Skeletal muscle cell (primary cell): Measurements from ENCODE around the gene DHX32.

Experiments used
- DNase-seq: peaks from one replicate; pipeline ENCODE4 v3.0.0-alpha.2; 2010; ENCODE audit warnings: low read depth
- H3K4me3 ChIP-seq: 2 replicates; pipeline ENCODE4 v1.5.1; 2011; ENCODE audit warnings: low read depth, mild to moderate bottlenecking, control low read depth, low read length, moderate library complexity

Gene DHX32

DNA sequence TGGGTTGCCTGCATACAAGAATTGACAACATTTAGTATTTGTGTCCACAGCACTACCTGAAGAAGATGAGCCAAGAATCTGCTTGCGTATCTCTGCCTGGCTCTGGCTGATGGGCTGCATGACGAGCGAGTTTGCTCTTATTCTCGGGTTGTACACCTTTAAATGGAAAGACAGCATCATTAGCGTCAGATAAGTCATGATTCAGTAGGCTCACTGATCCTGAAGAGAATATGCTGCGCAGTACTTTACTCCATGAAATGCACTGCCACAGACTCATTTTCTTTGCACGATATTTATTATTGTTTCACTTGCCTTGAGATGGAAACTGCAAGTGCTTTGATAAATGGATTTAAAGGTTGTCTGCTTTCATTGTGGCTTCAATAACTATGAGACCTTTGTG, 28.6 kb downstream of the DHX32 start:
- no peak overlapping the region for H3K4me3 ChIP-seq
- DNase-seq = no peak

DNA sequence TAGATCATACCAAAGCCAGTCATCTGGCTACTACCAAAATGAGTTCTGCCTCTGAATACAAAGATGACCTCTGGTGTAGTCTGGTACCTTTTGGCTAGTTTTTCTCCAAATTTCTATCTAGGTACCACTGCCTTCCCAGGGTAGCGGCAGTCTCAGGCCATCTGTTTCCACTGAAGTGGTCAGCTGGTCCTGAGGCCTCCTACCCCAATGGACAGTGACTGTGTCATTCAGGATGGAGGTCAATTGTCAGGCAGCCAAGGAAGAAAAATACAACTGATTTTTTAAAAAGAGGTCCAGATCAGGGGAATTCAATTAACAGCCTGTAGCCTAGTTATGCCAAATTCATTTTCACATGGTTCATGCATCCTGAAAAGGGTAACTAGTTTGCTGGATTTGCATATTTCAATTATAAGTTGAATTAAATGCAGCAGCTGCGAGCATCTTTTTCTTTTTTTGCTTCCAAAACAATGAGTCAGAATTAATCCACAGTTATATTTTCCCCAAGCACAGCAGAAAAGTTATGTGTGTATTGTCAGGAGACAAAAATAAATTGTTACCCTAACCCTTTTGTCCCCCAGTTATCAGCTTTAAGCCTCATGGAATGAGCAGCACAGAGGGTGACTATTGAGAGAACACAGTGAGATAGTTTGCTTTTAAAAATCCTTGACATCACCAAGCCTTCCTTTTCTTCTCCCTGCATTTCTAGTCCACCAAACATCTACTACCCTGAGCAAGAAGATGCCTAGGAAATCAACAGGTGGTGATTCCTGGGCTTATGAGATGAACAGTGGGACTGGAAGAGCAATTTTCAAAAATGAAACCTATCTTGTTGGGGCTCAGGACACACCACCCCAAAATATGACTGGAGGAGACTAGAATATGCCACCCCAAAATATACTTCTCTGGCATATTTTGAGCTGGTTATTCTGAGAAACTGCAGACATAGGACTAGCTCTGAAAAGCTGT, 30.0 kb downstream of the DHX32 start:
- DNase-seq = no peak

DNA sequence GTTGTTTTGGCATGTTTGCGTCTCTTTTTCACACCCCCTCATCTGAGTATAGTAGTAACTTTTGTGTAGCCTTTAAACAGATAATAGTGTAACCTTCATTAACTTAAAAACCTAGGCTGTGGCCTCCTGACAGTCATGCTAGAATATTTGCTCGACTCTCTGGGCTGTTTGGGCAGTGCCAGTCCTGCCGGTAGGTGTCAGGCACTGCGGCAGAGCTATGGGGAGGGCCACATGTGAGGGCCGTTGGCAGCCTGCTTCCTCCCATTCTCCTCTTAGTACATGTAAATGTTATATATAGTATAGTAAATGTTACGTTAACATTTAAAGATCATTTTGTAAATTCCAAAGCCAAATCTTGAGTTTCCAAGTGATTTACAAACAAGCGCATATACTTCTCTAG, 31.6 kb downstream of the DHX32 start:
- DNase-seq = no peak
- H3K4me3 ChIP-seq = no peak overlapping the region

More for the DNA sequence above, 30.0 kb downstream of the DHX32 start:
- no peak overlapping the region for H3K4me3 ChIP-seq

DNA sequence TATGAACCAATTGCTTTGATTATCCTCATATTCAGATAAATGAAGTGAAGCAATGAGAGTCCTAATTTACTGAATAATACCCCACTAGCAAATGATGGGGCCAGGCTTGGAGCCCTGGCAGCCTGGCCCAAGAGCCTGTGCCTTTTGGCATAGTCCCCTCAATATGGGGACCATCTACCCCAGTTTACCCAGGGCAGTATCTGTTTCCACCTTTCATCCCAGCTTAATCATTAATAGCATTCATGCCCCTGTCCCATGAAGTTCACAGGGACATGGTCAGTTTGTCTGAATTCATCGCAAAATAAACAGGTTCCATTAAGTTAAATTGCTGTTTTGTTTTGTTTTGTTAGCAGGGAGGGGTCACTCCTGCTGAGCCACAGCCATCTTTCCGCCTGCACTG, 32.2 kb downstream of the DHX32 start:
- no peak for DNase-seq
- H3K4me3 ChIP-seq = no peak overlapping the region

DNA sequence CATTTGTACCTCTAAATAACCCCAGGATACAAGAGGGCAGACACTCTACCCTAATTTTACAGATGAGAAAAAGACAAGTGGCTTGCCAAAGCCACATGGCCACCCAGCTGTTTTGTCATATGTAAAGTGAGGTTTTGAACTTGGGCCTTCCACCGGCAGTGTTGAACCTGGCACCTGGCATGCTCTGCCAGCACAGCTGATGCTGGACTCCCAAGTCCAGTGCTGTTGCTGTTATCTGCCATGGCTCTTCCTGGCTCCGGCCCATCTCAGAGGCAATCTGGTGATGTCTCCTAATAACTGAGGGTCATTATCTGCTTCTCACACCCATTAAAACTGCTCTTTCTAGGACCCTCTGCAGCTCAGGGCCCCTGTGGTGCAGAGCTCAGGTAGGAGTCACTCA, 32.7 kb downstream of the DHX32 start:
- no peak for DNase-seq

DNA sequence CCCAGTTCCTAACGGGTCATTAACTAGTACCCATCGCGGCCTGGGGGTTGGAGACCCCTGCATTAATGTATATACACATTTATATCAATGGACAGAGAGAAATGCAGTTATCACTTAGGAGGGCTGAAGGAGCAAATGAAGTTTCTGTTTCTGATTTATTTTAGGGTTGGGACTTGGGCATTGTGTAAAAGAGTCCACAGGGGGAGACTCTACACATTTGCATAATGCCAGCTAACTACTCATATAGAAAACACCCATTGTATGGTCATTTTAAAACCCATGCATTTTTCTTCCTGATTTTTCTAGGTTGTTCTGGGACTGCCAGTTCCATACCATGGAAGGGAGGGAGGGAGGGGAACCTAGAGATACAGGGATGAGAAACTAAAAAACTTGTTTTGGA, 34.2 kb downstream of the DHX32 start:
- no peak overlapping the region for H3K4me3 ChIP-seq

More for the DNA sequence above, 32.7 kb downstream of the DHX32 start:
- no peak overlapping the region for H3K4me3 ChIP-seq

DNA sequence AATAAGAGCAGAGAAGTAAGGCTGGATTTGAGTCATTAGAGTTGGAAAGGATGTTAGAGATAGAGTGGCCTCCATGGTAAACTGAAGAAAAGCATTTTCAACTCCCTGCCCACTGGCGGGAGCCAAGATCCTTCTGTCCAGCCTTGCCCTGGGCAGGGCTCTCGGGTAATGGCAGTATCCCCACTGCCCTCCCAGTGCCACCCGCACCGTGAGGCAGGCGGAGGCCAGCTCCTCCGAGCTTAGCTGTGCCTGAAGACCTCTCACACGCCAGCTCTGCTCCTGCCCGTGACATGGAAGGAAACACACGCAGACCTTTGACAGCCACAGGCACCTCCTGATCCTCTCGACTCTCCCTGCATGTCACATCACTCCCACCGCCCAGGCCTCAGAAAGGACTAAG, 35.5 kb downstream of the DHX32 start:
- no peak for DNase-seq
- no peak overlapping the region for H3K4me3 ChIP-seq

More for the DNA sequence above, 34.2 kb downstream of the DHX32 start:
- no peak for DNase-seq

DNA sequence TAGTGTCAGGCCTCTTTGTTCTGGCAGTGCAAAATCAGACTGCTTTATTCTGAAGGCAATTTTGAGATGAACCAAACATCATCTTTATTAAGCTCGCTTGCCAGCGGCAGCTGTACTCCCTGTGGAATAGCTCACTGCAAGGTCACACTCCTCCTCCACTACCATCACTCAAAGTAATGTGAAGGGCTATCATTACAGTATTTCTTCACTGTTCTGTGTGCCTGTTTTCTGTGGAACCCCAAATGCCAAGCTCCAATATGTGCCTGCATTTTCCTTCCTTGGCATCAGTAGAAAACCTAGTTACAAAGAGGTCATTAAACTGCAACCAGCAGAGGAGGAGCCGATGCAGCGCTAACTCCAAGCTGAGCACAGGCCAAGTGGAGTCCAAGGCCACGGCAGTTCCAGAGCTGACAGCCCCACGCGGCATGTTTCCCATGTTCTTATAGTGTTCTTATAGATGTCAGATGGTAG, 36.3 kb downstream of the DHX32 start:
- no peak for DNase-seq

DNA sequence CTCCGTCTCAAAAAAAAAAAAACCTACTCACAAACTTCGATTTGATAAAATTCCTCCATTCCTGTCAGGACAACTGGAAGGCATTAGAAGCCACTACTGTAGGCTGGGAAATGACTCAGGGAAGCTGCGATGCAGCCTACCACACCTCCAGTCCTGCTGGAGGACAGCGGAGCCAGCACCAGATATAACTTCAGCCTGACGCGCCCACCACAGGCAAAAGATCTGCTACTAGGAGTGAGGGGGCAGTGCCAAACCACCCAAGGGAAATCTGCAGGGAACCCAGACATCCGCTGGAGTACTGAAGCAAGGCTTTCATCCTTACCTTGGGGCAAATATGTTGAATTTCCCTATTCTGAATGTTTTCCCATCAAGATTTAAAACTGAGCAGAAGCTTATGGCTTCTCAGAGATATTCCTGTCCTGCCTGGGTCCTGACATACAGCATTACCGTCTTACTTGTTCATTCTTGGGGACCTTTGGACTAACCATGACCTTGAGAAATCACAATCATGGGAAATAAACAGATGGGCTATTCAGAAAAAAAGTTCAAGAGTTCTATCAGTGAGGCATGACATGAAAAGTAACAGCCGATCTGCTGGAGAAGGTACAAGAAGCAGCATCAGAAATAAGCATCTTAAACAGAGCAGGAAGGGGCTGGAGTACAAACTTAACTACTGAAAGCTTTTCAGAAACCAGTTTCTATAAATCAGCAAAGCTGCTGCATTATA, 37.3 kb downstream of the DHX32 start:
- no peak overlapping the region for H3K4me3 ChIP-seq
- DNase-seq = no peak

More for the DNA sequence above, 36.3 kb downstream of the DHX32 start:
- no peak overlapping the region for H3K4me3 ChIP-seq

DNA sequence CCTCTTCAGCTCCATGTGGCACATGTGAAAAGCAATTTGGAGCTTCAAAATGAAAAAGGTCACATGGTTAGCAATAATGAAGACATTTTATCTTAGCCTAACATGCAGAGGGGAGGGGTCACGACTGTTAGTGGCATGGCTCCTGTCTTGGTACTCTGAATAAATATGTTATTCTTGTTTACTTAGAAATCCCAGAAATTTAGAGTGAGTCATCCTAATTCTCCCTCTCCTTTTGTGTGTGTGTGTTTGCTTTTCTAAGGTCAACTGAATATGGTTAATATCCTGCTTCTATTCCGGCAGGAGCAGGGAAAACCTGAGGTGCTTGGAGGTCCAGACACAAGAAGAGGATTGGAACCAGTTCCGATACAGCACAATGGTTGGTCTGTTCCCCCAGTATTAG, 40.1 kb downstream of the DHX32 start:
- DNase-seq = no peak
- H3K4me3 ChIP-seq = no peak overlapping the region

DNA sequence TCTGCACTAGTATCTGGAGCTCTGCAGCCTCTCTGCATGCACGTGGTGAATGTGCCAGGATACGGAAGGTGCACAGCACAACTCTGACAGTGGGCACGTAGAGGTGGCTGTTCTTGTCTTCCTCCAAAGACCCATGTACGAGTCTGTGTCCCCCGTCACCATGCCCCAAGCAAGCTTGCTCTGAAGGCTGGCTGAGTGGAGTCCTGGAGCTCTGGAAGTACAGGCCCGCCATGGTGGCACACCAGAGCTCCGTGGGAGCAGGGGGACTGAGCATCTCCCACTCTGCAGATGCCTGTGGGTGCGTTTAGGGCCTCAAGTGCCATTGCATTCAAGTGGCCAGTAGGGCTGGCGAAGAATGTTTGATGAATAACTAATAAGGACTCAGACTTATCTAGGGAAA, 40.7 kb downstream of the DHX32 start:
- no peak for DNase-seq
- H3K4me3 ChIP-seq = no peak overlapping the region

DNA sequence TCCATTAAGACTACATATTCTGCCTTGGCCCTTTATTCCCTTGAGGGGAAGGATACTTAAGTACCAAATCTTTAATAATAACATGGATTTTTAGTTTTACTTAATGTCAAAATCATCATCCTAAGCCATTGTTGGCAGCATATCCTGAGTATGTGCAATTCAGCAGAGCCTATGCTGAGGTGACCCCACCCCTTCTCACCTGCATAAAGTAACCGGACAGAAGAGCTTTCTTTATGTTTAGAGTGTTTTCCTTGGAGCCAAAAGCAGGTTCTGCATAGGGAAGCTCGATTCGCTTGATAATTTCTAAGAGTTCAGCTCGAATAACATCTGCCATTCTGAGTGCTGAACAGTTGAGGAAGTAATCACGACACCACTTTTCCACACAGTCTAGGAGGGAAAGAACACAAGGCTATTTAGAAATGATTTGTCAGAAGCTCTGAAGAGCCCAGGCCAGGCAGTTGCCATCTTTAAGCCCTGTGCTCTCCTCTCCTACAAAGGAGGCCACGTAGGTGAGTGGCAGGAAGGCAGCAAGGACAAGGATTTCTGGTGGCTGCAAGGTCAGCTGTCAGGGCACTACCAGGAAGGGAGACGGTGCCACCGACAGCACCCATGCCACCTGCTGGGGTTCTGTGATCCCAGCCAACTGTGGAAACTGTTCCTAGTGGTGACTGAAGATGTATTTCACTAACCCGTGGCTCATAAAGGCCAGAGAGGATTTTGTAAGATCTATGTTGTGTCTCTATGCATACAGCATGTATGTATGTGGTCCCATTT, 42.1 kb downstream of the DHX32 start:
- no peak for DNase-seq
- H3K4me3 ChIP-seq = no peak overlapping the region

DNA sequence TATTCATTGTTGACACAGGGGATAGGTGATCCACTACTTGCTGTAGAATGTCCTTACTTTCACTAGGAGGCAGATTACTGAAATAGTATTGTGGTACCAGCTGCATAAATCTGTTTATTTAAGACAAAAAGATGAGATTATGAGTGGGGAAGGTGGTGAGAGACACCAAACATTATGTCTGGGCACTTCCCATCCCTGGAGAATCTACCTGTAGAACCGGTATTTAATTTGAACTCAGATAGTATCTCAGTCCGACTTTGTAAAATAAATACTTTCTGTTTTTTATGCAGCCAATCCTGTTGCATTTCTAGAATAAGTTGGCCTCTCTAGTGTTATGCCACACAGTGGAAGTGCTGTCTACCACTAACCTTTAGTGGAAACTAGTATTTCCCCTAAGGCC, 44.3 kb downstream of the DHX32 start:
- no peak for DNase-seq

DNA sequence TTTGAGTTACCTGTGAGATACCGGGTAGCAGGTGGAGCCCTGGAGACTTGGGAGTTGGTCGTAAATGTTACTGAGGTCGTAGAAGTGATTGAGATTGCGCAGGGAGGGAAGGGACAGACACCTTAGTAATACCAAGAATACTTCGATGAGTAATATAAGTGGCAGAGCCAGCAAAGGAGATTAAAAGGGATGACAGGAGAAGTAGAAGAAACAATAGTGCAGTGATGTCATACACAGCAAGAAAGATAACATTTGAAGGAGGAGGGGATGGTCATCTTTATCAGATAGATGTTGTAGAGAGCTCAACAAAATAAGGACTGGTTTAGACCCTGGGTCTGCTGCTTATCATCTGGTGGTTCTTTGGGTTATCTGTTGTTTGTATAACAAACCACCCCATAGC, 52.8 kb downstream of the DHX32 start:
- no peak overlapping the region for H3K4me3 ChIP-seq
- no peak for DNase-seq

More for the DNA sequence above, 44.3 kb downstream of the DHX32 start:
- no peak overlapping the region for H3K4me3 ChIP-seq

DNA sequence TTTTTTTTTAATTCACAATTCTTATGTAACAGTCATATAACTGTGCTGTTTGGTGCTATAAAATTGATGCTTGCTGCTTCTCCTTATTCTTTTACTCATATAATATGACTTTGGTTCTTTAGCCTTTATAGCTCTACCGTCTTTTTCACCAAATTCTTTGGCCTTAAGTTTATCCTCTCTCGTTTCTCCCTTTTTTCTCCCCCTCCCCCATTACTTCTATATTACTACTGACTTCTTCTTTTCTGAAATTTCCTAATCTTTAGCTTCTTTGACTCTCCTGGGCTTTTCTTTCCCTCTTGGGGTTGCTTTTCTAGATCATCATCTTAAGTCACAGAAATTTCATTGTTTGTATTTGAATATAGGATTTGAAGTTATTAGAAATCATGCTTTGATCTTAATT, 54.0 kb downstream of the DHX32 start:
- no peak for DNase-seq
- H3K4me3 ChIP-seq = no peak overlapping the region

DNA sequence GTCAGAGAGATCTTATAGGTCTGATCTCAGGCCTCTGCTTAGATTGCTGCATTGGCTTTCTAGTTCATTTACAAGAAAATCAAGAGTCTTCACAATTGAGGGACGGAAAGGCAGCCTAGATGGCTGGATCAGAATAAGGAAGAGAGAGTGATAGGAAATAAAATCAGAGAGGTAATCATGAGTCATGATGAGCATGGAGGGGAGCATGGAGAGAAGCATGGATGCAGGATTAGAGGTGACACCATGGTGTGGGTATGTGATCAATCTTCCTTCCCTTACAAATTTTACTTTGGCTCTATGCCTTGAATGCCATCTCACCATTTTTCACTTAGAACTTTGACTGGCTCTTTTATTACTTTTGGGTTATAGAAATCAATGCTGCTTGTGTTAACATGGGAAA, 56.4 kb downstream of the DHX32 start:
- peak overlapping the region; percentile 81 for H3K4me3 ChIP-seq
- no peak for DNase-seq

DNA sequence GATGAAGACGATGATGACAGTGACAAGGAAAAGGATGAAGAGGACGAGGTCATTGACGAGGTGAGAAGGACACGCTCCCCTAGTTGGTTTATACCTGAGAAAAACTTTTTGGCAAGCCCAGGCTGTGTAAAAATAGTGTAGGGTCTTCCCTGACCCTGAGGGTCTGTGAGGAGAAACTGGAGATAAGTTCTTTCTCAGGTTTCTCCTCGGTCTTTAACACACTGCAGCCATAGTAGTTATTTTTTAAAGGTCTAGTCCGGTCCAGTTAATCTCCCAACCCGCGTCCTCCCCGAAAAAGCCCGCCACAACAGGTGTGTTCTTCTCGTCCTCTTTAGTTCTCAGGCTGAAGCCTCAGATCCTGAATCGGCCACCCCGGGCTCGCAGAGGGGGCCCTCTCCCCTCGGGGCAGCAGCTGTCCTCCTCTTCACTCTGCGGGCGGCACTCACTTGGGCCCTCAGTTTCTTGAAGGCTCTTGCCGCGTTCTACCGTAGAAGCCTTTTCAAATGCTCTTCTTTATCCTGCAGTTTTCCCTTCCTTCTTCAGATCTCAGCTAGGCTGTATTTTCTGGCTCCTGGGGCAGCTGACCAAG, 57.3 kb downstream of the DHX32 start:
- DNase-seq = no peak
- H3K4me3 ChIP-seq = peak overlapping the region; percentile 81

DNA sequence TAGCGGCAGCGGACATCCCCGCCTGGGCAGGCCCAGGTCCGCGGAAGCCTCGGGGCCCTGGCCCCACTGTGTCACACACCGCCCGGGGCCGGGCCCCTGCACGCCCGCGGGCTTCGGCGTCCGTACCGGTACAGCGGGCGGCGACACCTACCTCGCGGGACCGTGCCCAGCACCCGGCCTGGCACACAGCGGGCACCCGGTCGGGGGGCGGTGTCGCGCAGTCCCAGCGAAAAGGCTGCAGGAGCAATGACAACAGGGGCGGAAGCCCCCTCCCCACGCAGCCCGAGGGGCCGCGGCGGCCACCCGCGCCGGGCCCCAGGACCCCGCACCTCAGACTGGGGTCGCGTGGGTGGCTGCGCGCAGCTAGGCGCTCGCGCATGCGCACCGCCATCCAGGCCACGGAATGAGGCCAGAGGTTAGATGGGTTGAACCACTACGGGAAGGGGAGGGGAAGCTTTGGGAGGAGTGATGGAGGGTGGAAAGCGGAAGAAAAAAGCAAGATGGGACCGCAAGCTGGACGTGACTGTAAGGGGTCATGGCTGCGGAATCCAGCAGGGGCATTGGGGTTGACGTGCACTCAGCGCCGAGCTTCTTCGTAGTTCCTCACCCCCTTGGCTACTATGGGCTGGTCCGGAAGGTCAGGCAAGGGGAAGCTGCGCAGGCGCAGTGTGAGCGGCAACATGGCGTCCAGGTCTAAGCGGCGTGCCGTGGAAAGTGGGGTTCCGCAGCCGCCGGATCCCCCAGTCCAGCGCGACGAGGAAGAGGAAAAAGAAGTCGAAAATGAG, 58.0 kb downstream of the DHX32 start, which contains the start of the genes BCCIP and UROS:
Gene BCCIP, plus strand, starts transcription at position 669 of the 785 bp plus-strand sequence. Its CDS starts 12 bp downstream, at position 681.
Gene UROS, minus strand, starts transcription at position 381 of the 785 bp plus-strand sequence. CDS start 6,759 bp downstream, outside the sequence.
- peak; percentile 55 for DNase-seq
- peak within 1 kb of the TSS; percentile 81 for H3K4me3 ChIP-seq
